Measurements from ENCODE around the gene MCF2L2.

The MCF2L2 gene

DNA sequence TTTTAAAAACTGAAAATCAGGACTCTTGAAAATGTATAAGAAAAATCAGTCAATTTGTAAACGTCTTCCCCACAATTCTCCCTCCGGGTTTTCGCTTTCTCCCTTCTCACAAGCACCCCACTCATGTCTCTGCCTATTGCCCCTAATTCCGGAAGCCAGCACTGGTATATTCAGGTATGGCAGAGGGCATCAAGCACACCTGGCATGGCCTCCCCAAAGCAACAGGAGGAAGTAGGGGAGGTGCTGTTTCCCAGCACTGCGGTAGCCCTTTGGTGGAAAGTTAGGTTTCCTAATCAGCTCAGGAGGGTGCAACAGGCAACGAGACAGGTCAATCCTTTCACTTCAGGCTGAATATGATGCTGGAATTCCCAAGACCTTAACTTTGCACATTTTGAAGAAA lies 296.0 kb downstream of the MCF2L2 start:
- CTCF ChIA-PET = interaction anchor here (0.8 to 5.9 kb wide), 4 partner anchors 9 to 250 kb away, joined by 3 to 32 read pairs (median 4); no protein-coding TSS in a partner anchor
- 91% methylated on average over 3 of the region's 6 CpGs for WGBS (ENCODE audit: insufficient coverage)

GRCh38 chr3:183131735-183132134 lies 296.7 kb downstream of the MCF2L2 start:
- Histone ChIP-seq H3K9me3 (ENCODE audit: control extremely low read depth in 1 of 5, control insufficient read depth in 4 of 5, insufficient read depth in 2 of 5, low read depth in 1 of 5, low read length in 4 of 5) (peaks cover 0 to 16% (median 4%) of the 10 kb centered on the region in 5 experiments), H3K27me3 (replicated peaks in 2 of 5; ENCODE audit: control insufficient read depth in 4 of 5, insufficient read depth in 5 of 5, low read length in 4 of 5) (no peaks in the 10 kb centered on the region), H3K36me3 (ENCODE audit: control insufficient read depth in 4 of 4, insufficient read depth in 4 of 4, low read length in 3 of 4) (no peaks in the 10 kb centered on the region), H3K27ac (ENCODE audit: insufficient read depth in 1 of 2, low read depth in 1 of 2, low read length in 2 of 2, poor library complexity in 1 of 2, severe bottlenecking in 2 of 2) (no peak overlapping the region), H3K4me3 (ENCODE audit: control insufficient read depth in 1 of 7, extremely low read depth in 1 of 7, insufficient read depth in 4 of 7, low read depth in 2 of 7, low read length in 6 of 7) (no peak overlapping the region), H3K4me1 (ENCODE audit: control extremely low read depth in 1 of 4, control insufficient read depth in 4 of 4, insufficient read depth in 4 of 4, low read length in 3 of 4) (peaks cover 0 to 6% (median under 1%) of the 10 kb centered on the region in 4 experiments)
- no peak for DNase-seq
- ChIA-PET POLR2A (interaction anchor here (0.6 kb wide), 1 partner anchor 650 kb away, joined by 5 read pairs; no protein-coding TSS in a partner anchor), CTCF (interaction anchor here (1.0 to 1.1 kb wide), 2 partner anchors 10 to 251 kb away, joined by 3 read pairs; no protein-coding TSS in a partner anchor)
- 80% methylated on average over 1 of the region's 4 CpGs for WGBS (ENCODE audit: insufficient coverage)

More for the DNA sequence above, 296.0 kb downstream of the MCF2L2 start:
- DNase-seq = no peak
- H3K27ac ChIP-seq (ENCODE audit: insufficient read depth in 1 of 2, low read depth in 1 of 2, low read length in 2 of 2, poor library complexity in 1 of 2, severe bottlenecking in 2 of 2) = no peak overlapping the region
- H3K27me3 ChIP-seq (replicated peaks in 2 of 5; ENCODE audit: control insufficient read depth in 4 of 5, insufficient read depth in 5 of 5, low read length in 4 of 5) = no peaks in the 10 kb centered on the region
- H3K4me3 ChIP-seq (ENCODE audit: control insufficient read depth in 1 of 7, extremely low read depth in 1 of 7, insufficient read depth in 4 of 7, low read depth in 2 of 7, low read length in 6 of 7) = no peak overlapping the region
- POLR2A ChIA-PET = interaction anchor here (0.6 kb wide), 1 partner anchor 650 kb away, joined by 5 read pairs; no protein-coding TSS in a partner anchor
- peaks cover 0 to 16% (median 4%) of the 10 kb centered on the region in 5 experiments for H3K9me3 ChIP-seq (ENCODE audit: control extremely low read depth in 1 of 5, control insufficient read depth in 4 of 5, insufficient read depth in 2 of 5, low read depth in 1 of 5, low read length in 4 of 5)
- H3K4me1 ChIP-seq (ENCODE audit: control extremely low read depth in 1 of 4, control insufficient read depth in 4 of 4, insufficient read depth in 4 of 4, low read length in 3 of 4) = peaks cover 0 to 6% (median under 1%) of the 10 kb centered on the region in 4 experiments
- no peaks in the 10 kb centered on the region for H3K36me3 ChIP-seq (ENCODE audit: control insufficient read depth in 4 of 4, insufficient read depth in 4 of 4, low read length in 3 of 4)

- 48% methylated on average over 4 of the region's 4 CpGs for WGBS (ENCODE audit: insufficient coverage)
- ChIA-PET POLR2A (interaction anchor here (0.6 kb wide), 2 partner anchors 112 to 163 kb away, joined by 3 read pairs; no protein-coding TSS in a partner anchor), CTCF (interaction anchor here (1.0 kb wide), 1 partner anchor 9 kb away, joined by 3 read pairs; no protein-coding TSS in a partner anchor)
- Histone ChIP-seq H3K36me3 (ENCODE audit: control insufficient read depth in 4 of 4, insufficient read depth in 4 of 4, low read length in 3 of 4) (no peaks in the 10 kb centered on the region), H3K27me3 (replicated peaks in 2 of 5; ENCODE audit: control insufficient read depth in 4 of 5, insufficient read depth in 5 of 5, low read length in 4 of 5) (no peaks in the 10 kb centered on the region), H3K4me3 (ENCODE audit: control insufficient read depth in 1 of 7, extremely low read depth in 1 of 7, insufficient read depth in 4 of 7, low read depth in 2 of 7, low read length in 6 of 7) (no peak overlapping the region), H3K9me3 (ENCODE audit: control extremely low read depth in 1 of 5, control insufficient read depth in 4 of 5, insufficient read depth in 2 of 5, low read depth in 1 of 5, low read length in 4 of 5) (peaks cover 0 to 16% (median 4%) of the 10 kb centered on the region in 5 experiments), H3K27ac (ENCODE audit: insufficient read depth in 1 of 2, low read depth in 1 of 2, low read length in 2 of 2, poor library complexity in 1 of 2, severe bottlenecking in 2 of 2) (no peak overlapping the region), H3K4me1 (ENCODE audit: control extremely low read depth in 1 of 4, control insufficient read depth in 4 of 4, insufficient read depth in 4 of 4, low read length in 3 of 4) (peaks cover 0 to 6% (median under 1%) of the 10 kb centered on the region in 4 experiments)
- peak in 2 of 3 donors; percentile 63 to 72 for DNase-seq
These were observed 297.2 kb downstream of the MCF2L2 start for GRCh38 chr3:183131186-183131725.

GRCh38 chr3:183129243-183129642 lies 299.2 kb downstream of the MCF2L2 start:
- Histone ChIP-seq H3K36me3 (ENCODE audit: control insufficient read depth in 4 of 4, insufficient read depth in 4 of 4, low read length in 3 of 4) (no peaks in the 10 kb centered on the region), H3K4me3 (ENCODE audit: control insufficient read depth in 1 of 7, extremely low read depth in 1 of 7, insufficient read depth in 4 of 7, low read depth in 2 of 7, low read length in 6 of 7) (no peak overlapping the region), H3K4me1 (ENCODE audit: control extremely low read depth in 1 of 4, control insufficient read depth in 4 of 4, insufficient read depth in 4 of 4, low read length in 3 of 4) (peaks cover 0 to 6% (median under 1%) of the 10 kb centered on the region in 4 experiments), H3K9me3 (ENCODE audit: control extremely low read depth in 1 of 5, control insufficient read depth in 4 of 5, insufficient read depth in 2 of 5, low read depth in 1 of 5, low read length in 4 of 5) (peaks cover 0 to 16% (median 4%) of the 10 kb centered on the region in 5 experiments), H3K27me3 (replicated peaks in 2 of 5; ENCODE audit: control insufficient read depth in 4 of 5, insufficient read depth in 5 of 5, low read length in 4 of 5) (no peaks in the 10 kb centered on the region), H3K27ac (ENCODE audit: insufficient read depth in 1 of 2, low read depth in 1 of 2, low read length in 2 of 2, poor library complexity in 1 of 2, severe bottlenecking in 2 of 2) (no peak overlapping the region)
- peak in 2 of 3 donors; percentile 45 to 54 for DNase-seq
- ChIA-PET POLR2A (interaction anchor here (0.7 kb wide), 1 partner anchor 61 kb away, joined by 4 read pairs; no protein-coding TSS in a partner anchor), CTCF (interaction anchor here (0.8 to 1.1 kb wide), 3 partner anchors 55 to 257 kb away, joined by 3 to 5 read pairs (median 4); no protein-coding TSS in a partner anchor)
- no CpG with 5 or more reads among the region's 1 CpG for WGBS (ENCODE audit: insufficient coverage)

DNA sequence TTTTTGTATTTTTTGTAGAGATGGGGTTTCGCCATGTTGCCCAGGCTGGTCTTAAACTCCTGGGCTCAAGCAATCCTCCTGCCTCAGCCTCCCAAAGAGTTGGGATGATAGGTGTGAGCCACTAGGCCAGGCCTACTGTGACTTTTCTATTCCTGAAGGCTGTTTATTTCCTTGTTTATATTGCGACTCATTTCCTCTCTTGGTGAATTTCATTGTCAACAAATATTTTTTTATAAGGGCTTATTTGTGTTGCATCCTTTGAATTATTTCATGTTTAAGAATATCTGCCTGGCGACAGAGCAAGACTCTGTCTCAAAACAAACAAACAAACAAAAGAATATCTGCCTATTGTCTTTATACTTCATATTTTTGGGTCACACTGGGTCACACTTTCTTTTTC lies 299.7 kb downstream of the MCF2L2 start:
- Histone ChIP-seq H3K4me1 (ENCODE audit: control extremely low read depth in 1 of 4, control insufficient read depth in 4 of 4, insufficient read depth in 4 of 4, low read length in 3 of 4) (peaks cover 0 to 6% (median under 1%) of the 10 kb centered on the region in 4 experiments), H3K27me3 (replicated peaks in 2 of 5; ENCODE audit: control insufficient read depth in 4 of 5, insufficient read depth in 5 of 5, low read length in 4 of 5) (no peaks in the 10 kb centered on the region), H3K27ac (ENCODE audit: insufficient read depth in 1 of 2, low read depth in 1 of 2, low read length in 2 of 2, poor library complexity in 1 of 2, severe bottlenecking in 2 of 2) (no peak overlapping the region), H3K4me3 (ENCODE audit: control insufficient read depth in 1 of 7, extremely low read depth in 1 of 7, insufficient read depth in 4 of 7, low read depth in 2 of 7, low read length in 6 of 7) (no peak overlapping the region), H3K9me3 (ENCODE audit: control extremely low read depth in 1 of 5, control insufficient read depth in 4 of 5, insufficient read depth in 2 of 5, low read depth in 1 of 5, low read length in 4 of 5) (peaks cover 0 to 16% (median 4%) of the 10 kb centered on the region in 5 experiments), H3K36me3 (ENCODE audit: control insufficient read depth in 4 of 4, insufficient read depth in 4 of 4, low read length in 3 of 4) (no peaks in the 10 kb centered on the region)
- no CpG with 5 or more reads among the region's 3 CpGs for WGBS (ENCODE audit: insufficient coverage)
- no peak for DNase-seq
- CTCF ChIA-PET = interaction anchor here (0.8 to 1.1 kb wide), 3 partner anchors 55 to 258 kb away, joined by 3 to 5 read pairs (median 4); no protein-coding TSS in a partner anchor
- POLR2A ChIA-PET = interaction anchor here (0.7 kb wide), 1 partner anchor 9 kb away, joined by 10 read pairs; no protein-coding TSS in a partner anchor
